Measurements from ENCODE around the gene EPS8. TPM values are rescaled to one million over a fixed set of nuclear protein-coding genes. Genes with fewer than 3 reads are reported as not detected.

The EPS8 gene
- total RNA-seq, 1 donor: 100 TPM

DNA sequence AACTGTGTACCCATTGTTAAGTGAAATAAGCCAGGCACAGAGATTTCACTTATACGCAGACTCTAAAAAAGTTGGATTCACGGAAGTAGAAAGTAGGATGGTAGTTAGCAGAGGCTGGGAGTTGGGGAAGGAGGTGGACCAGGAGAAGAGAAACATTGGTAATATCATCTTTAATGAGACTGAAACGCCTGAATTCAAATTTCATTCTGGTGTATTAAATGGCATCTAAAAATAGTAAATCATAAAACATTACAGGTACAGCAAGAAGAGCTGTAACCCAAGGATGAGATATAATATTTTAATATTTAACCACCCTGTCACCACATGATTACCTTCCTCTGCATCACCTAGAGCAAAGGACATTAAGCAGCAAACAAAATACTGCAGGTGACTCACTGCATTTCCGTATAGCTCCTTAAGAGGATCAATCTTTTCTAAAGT, 99.4 kb downstream of the EPS8 start:
- no peak for DNase-seq (ENCODE audit: low read depth)
- TF ChIP-seq, protein P1, sequence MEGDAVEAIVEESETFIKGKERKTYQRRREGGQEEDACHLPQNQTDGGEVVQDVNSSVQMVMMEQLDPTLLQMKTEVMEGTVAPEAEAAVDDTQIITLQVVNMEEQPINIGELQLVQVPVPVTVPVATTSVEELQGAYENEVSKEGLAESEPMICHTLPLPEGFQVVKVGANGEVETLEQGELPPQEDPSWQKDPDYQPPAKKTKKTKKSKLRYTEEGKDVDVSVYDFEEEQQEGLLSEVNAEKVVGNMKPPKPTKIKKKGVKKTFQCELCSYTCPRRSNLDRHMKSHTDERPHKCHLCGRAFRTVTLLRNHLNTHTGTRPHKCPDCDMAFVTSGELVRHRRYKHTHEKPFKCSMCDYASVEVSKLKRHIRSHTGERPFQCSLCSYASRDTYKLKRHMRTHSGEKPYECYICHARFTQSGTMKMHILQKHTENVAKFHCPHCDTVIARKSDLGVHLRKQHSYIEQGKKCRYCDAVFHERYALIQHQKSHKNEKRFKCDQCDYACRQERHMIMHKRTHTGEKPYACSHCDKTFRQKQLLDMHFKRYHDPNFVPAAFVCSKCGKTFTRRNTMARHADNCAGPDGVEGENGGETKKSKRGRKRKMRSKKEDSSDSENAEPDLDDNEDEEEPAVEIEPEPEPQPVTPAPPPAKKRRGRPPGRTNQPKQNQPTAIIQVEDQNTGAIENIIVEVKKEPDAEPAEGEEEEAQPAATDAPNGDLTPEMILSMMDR (IDR thresholded peaks at IDR 0.05; ENCODE audit: insufficient read depth, low read depth, low read length): no peak
- no peak overlapping the region for H3K4me3 ChIP-seq (ENCODE audit: low read depth, low read length)

GRCh38 chr12:15688838-15689625, 100.2 kb downstream of the EPS8 start:
- H3K4me3 ChIP-seq (ENCODE audit: low read depth, low read length): no peak overlapping the region
- TF ChIP-seq, protein P1 (IDR thresholded peaks at IDR 0.05; ENCODE audit: insufficient read depth, low read depth, low read length): no peak
- no peak for DNase-seq (ENCODE audit: low read depth)

- H3K4me3 ChIP-seq (ENCODE audit: low read depth, low read length): no peak overlapping the region
- TF ChIP-seq, protein P1 (IDR thresholded peaks at IDR 0.05; ENCODE audit: insufficient read depth, low read depth, low read length): no peak
- no peak for DNase-seq (ENCODE audit: low read depth)
Observed at GRCh38 chr12:15688202-15688736, 100.9 kb downstream of the EPS8 start.

DNA sequence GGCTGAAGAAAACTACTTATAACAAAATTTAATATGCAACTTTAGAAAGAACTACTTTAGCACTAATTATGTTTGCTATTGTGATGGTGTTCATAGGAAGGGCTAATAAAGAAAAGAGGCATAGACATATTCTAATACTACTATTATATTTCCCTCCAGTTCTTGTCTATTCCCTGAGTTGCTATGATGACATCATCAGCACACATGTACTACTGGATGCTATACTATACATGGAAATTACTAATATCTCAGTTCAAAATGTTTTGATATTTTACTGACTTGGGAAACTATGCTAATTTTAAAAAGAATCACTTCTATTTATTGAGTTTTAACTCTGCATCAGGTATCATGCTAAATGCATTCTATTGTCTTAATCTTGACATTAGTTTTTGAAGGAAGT, 101.6 kb downstream of the EPS8 start:
- no peak for DNase-seq (ENCODE audit: low read depth)
- H3K4me3 ChIP-seq (ENCODE audit: low read depth, low read length): no peak overlapping the region
- TF ChIP-seq, protein P1 (IDR thresholded peaks at IDR 0.05; ENCODE audit: insufficient read depth, low read depth, low read length): no peak

DNA sequence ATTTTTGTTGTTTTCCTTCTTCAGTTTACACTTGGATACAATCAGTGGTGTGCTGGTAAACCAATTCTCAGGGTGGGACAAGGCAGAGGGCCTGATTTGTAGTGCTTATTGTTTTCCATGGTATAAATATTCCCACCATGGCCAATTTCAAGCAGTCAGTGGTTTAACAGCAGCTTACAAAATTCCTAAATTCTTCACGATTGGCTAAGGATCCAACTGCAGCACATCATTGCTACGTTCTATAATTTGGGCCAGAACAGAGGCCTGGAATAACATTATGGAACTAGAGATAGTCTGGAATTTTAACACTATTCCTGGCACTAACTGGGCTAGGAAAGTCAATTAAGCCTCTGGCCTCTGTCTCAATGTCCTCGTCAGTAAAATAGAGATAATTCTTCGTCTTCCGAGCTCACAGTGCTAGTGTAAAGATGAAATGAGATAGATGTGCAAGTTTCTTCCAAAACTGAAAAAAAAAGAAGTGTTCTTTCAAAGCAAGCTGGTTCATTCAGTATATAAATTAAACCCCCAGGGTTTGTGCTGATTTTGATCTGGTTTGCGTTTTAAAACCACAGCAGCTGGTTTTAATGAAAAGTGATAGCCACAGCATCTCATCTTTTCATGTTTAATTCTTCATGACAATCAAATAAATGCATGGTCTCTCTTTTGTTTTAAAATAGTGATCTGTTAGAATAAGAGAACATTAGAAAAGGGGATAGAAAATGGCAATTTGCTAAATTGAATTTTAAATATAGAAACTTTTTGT, 104.1 kb downstream of the EPS8 start:
- H3K4me3 ChIP-seq (ENCODE audit: low read depth, low read length): no peak overlapping the region
- no peak for DNase-seq (ENCODE audit: low read depth)
- TF ChIP-seq, protein P1 (IDR thresholded peaks at IDR 0.05; ENCODE audit: insufficient read depth, low read depth, low read length): no peak

GRCh38 chr12:15682826-15683225, 106.4 kb downstream of the EPS8 start:
- peak; percentile 46 for DNase-seq (ENCODE audit: low read depth)
- H3K4me3 ChIP-seq (ENCODE audit: low read depth, low read length): no peak overlapping the region
- TF ChIP-seq, protein P1 (IDR thresholded peaks at IDR 0.05; ENCODE audit: insufficient read depth, low read depth, low read length): no peak
